GM19023 (cell line): ENCODE measurements around the gene BRK1.
"Not testable (repeated sequence)": the region's sequence is repeated elsewhere in the genome, so short reads cannot be mapped to it uniquely, and the experiment has no call there.

Source experiments
- ATAC-seq: cut with Tn5 transposase; IDR thresholded peaks from one replicate; pipeline ENCODE4 v1.9.1; 2021; ENCODE audit warnings: mild to moderate bottlenecking, moderate library complexity; ENCODE audit not compliant: unreplicated experiment

BRK1 gene

GRCh38 chr3:10142707-10143560 is 27.5 kb downstream of the BRK1 start:
- no peak for ATAC-seq

- ATAC-seq: no peak
These were observed 30.2 kb downstream of the BRK1 start for GRCh38 chr3:10145685-10146084.

GRCh38 chr3:10149226-10149625 is 33.8 kb downstream of the BRK1 start:
- ATAC-seq: no peak

GRCh38 chr3:10150987-10151386 is 35.5 kb downstream of the BRK1 start:
- no peak for ATAC-seq

- no peak for ATAC-seq
These were observed 39.1 kb downstream of the BRK1 start for GRCh38 chr3:10154335-10155122.

- no peak for ATAC-seq
These were observed 39.6 kb downstream of the BRK1 start for GRCh38 chr3:10155123-10155472.

- no peak for ATAC-seq
These were observed 40.2 kb downstream of the BRK1 start for GRCh38 chr3:10155658-10156057.

GRCh38 chr3:10157031-10157430 is 41.6 kb downstream of the BRK1 start:
- no peak for ATAC-seq

GRCh38 chr3:10158555-10158954 is 43.1 kb downstream of the BRK1 start:
- not testable (repeated sequence) for ATAC-seq

- ATAC-seq: no peak
These were observed 44.9 kb downstream of the BRK1 start for GRCh38 chr3:10160346-10160745.

GRCh38 chr3:10160925-10161324 is 45.5 kb downstream of the BRK1 start:
- ATAC-seq: no peak

- no peak for ATAC-seq
These were observed 46.7 kb downstream of the BRK1 start for GRCh38 chr3:10162185-10162584.

GRCh38 chr3:10164201-10164545 is 48.7 kb downstream of the BRK1 start:
- not testable (repeated sequence) for ATAC-seq

- ATAC-seq: peak; percentile 78
These were observed 49.3 kb downstream of the BRK1 start, which contains the start of gene IRAK2 for GRCh38 chr3:10164546-10165393. TSS of gene IRAK2 (plus strand) at chr3:10164919. CDS start at chr3:10164955, 36 bp downstream.

GRCh38 chr3:10166213-10166604 is 50.7 kb downstream of the BRK1 start:
- ATAC-seq: no peak

GRCh38 chr3:10169000-10169496 is 53.6 kb downstream of the BRK1 start:
- no peak for ATAC-seq

- ATAC-seq: no peak
These were observed 55.5 kb downstream of the BRK1 start for GRCh38 chr3:10170915-10171478.

- no peak for ATAC-seq
These were observed 57.8 kb downstream of the BRK1 start for GRCh38 chr3:10173095-10173925.

GRCh38 chr3:10173926-10174435 is 58.5 kb downstream of the BRK1 start:
- no peak for ATAC-seq

GRCh38 chr3:10175334-10175733 is 59.9 kb downstream of the BRK1 start:
- ATAC-seq: not testable (repeated sequence)
